GM23338 (cell line): Measurements from ENCODE around the gene MYL6. TPM values are rescaled to one million over a fixed set of nuclear protein-coding genes. Genes with fewer than 3 reads are reported as not detected.

Experiments used
- ATAC-seq: fragments of 200-7000 bp; cut with Tn5 transposase; 3 replicates; pipeline ENCODE4 v1.9.1; 2020
- DNase-seq: peaks from one replicate; pipeline ENCODE4 v3.0.0-alpha.2; 2015; ENCODE audit warnings: low spot score
- H2AFZ ChIP-seq: fragments of 200-600 bp; sonication (generic); 2 replicates; pipeline ENCODE4 v1.8.0; 2016; ENCODE audit warnings: antibody characterized with exemption, mild to moderate bottlenecking, moderate library complexity
- H3F3A ChIP-seq: fragments of 200-600 bp; sonication (generic); replicated peaks from 2 replicates; pipeline ENCODE4 v1.8.0; 2017; ENCODE audit warnings: antibody characterized with exemption, mixed run types, low read depth
- H3K27ac ChIP-seq: fragments of 200-600 bp; sonication (generic); 2 replicates; pipeline ENCODE4 v1.6.1; 2016; ENCODE audit warnings: low read depth
- H3K27me3 ChIP-seq: fragments of 200-600 bp; sonication (generic); 2 replicates; pipeline ENCODE4 v1.8.0; 2016; ENCODE audit warnings: mild to moderate bottlenecking, mixed run types, moderate library complexity; ENCODE audit not compliant: insufficient read depth
- H3K36me3 ChIP-seq: fragments of 200-600 bp; sonication (generic); 2 replicates; pipeline ENCODE4 v1.8.0; 2016; ENCODE audit warnings: mild to moderate bottlenecking; ENCODE audit not compliant: insufficient read depth
- H3K4me1 ChIP-seq: fragments of 200-600 bp; sonication (generic); 2 replicates; pipeline ENCODE4 v1.8.0; 2016; ENCODE audit warnings: mild to moderate bottlenecking, moderate library complexity; ENCODE audit not compliant: insufficient read depth
- H3K4me2 ChIP-seq: fragments of 200-600 bp; sonication (generic); 2 replicates; pipeline ENCODE4 v1.7.1; 2017; ENCODE audit warnings: mixed run types
- H3K4me3 ChIP-seq: fragments of 200-600 bp; sonication (generic); 2 replicates; pipeline ENCODE4 v1.6.1; 2016; ENCODE audit warnings: mixed run types
- H3K79me2 ChIP-seq: fragments of 200-600 bp; sonication (generic); replicated peaks from 2 replicates; pipeline ENCODE4 v1.8.0; 2017; ENCODE audit warnings: mild to moderate bottlenecking; ENCODE audit not compliant: insufficient read depth
- H3K9me2 ChIP-seq: fragments of 200-600 bp; sonication (generic); 2 replicates; pipeline ENCODE4 v1.8.0; 2017; ENCODE audit not compliant: insufficient read depth
- H4K20me1 ChIP-seq: fragments of 200-600 bp; sonication (generic); replicated peaks from 2 replicates; pipeline ENCODE4 v1.8.0; 2017; ENCODE audit warnings: mild to moderate bottlenecking; ENCODE audit not compliant: insufficient read depth
- H3K27ac Mint-ChIP-seq: 2 replicates; pipeline ENCODE4 v1.8.0; 2020; ENCODE audit warnings: inconsistent platforms, mild to moderate bottlenecking, moderate library complexity, mixed read lengths
- H3K27me3 Mint-ChIP-seq: 3 replicates; pipeline ENCODE4 v1.8.0; 2022; ENCODE audit warnings: low read depth, mild to moderate bottlenecking, moderate library complexity, mixed read lengths, inconsistent platforms; ENCODE audit not compliant: insufficient read depth, poor library complexity
- H3K36me3 Mint-ChIP-seq: 3 replicates; pipeline ENCODE4 v1.8.0; 2021; ENCODE audit warnings: low read depth, mild to moderate bottlenecking, inconsistent platforms, moderate library complexity, mixed read lengths
- H3K4me1 Mint-ChIP-seq: 3 replicates; pipeline ENCODE4 v1.8.0; 2020; ENCODE audit warnings: mild to moderate bottlenecking, inconsistent platforms, mixed read lengths
- H3K4me3 Mint-ChIP-seq: 3 replicates; pipeline ENCODE4 v1.8.0; 2021; ENCODE audit warnings: moderate library complexity, mild to moderate bottlenecking, inconsistent platforms, mixed read lengths
- H3K9me3 Mint-ChIP-seq: 3 replicates; pipeline ENCODE4 v1.8.0; 2020; ENCODE audit warnings: moderate library complexity, mild to moderate bottlenecking, inconsistent platforms, mixed read lengths
- CREB1 ChIP-seq: fragments of 250-450 bp; sonication (Bioruptor Pico); IDR thresholded peaks from 2 replicates; pipeline ENCODE4 v1.5.0; 2020; ENCODE audit warnings: low read depth, mild to moderate bottlenecking, moderate library complexity
- CTCF ChIP-seq, 2 experiments: fragments of 200-600 bp in 1 of 2; sonication (generic) in 1 of 2; conservative IDR thresholded peaks; 2 replicates each; pipeline versions ENCODE4 v1.5.1 to v1.6.1; 2016 to 2017; ENCODE audit warnings: antibody characterized with exemption in 2 of 2, low read depth in 2 of 2, mild to moderate bottlenecking in 2 of 2, moderate library complexity in 1 of 2
- EZH2 ChIP-seq: fragments of 200-600 bp; sonication (generic); IDR thresholded peaks from one replicate; pipeline ENCODE4 v1.8.0; 2017; ENCODE audit warnings: antibody characterized with exemption, mild to moderate bottlenecking, low read depth; ENCODE audit not compliant: unreplicated experiment
- EZH2phosphoT487 ChIP-seq: fragments of 200-600 bp; sonication (generic); IDR thresholded peaks from one replicate; pipeline ENCODE4 v1.8.1; 2018; ENCODE audit warnings: antibody characterized with exemption; ENCODE audit not compliant: unreplicated experiment
- JUNB ChIP-seq: IDR thresholded peaks from one replicate; pipeline ENCODE4 v1.6.1; 2016; ENCODE audit warnings: antibody characterized with exemption; ENCODE audit not compliant: unreplicated experiment
- NANOG ChIP-seq: IDR thresholded peaks from 2 replicates; pipeline ENCODE4 v1.6.1; 2016; ENCODE audit warnings: antibody characterized with exemption, borderline replicate concordance
- POLR2AphosphoS5 ChIP-seq: IDR thresholded peaks from 2 replicates; pipeline ENCODE4 v1.6.1; 2016; ENCODE audit warnings: antibody characterized with exemption, low read depth
- STAT1 ChIP-seq: IDR thresholded peaks from one replicate; pipeline ENCODE4 v1.6.1; 2016; ENCODE audit warnings: antibody characterized with exemption; ENCODE audit not compliant: unreplicated experiment
- ZNF114 ChIP-seq: fragments of 250-450 bp; sonication (Bioruptor Pico); IDR thresholded peaks from 2 replicates; pipeline ENCODE4 v1.5.0; 2020; ENCODE audit warnings: mild to moderate bottlenecking, moderate library complexity
- ZNF331 ChIP-seq: fragments of 250-450 bp; sonication (Bioruptor Pico); IDR thresholded peaks from 2 replicates; pipeline ENCODE4 v1.5.0; 2020; ENCODE audit warnings: low read depth, mild to moderate bottlenecking, moderate library complexity
- polyA plus RNA-seq: library from polyadenylated mRNA; unstranded; fragments of >200 nt; fragmentation: Nextera tagmentation; extraction: Ambion mirVana; gene quantifications from 2 replicates; pipeline ENCODE4 v1.2.1, GENCODE V29; 2016
- total RNA-seq: library from RNA; depleted of rRNA; stranded (reverse); fragments of >200 nt; shearing (Covaris generic); gene quantifications from 2 replicates; pipeline ENCODE4 v1.2.3, GENCODE V29; 2014
- TF ChIP-seq, protein P1 (sequence below): IDR thresholded peaks from one replicate; pipeline ENCODE4 v1.6.1; 2018; ENCODE audit warnings: antibody characterized with exemption; ENCODE audit not compliant: unreplicated experiment
- TF ChIP-seq, protein P2 (sequence below): IDR thresholded peaks from 2 replicates; pipeline ENCODE4 v1.6.1; 2016; ENCODE audit warnings: antibody characterized with exemption
- TF ChIP-seq, protein P3 (sequence below): fragments of 250-450 bp; sonication (Bioruptor Pico); IDR thresholded peaks from 2 replicates; pipeline ENCODE4 v1.5.0; 2020; ENCODE audit warnings: mild to moderate bottlenecking, moderate library complexity

The MYL6 gene
- total and polyA plus RNA-seq, 2 experiments from 2014 or later: 1,092 to 1,545 TPM

GRCh38 chr12:56152756-56153677 is 5.1 kb upstream of the MYL6 start:
- Histone ChIP-seq H3K9me2 (no peaks in the 10 kb centered on the region), H3K4me1 (peaks cover 22% of the 10 kb centered on the region), H3K79me2 (peaks cover 13% of the 10 kb centered on the region; the same call in 1 of the 2 replicates), H3K4me3 (peak overlapping the region; percentile 90), H4K20me1 (no peaks in the 10 kb centered on the region), H2AFZ (peak overlapping the region; percentile 88; the same call in 1 of the 2 replicates), H3K27me3 (no peaks in the 10 kb centered on the region), H3K36me3 (0 out of 2 replicates have a peak, but pooled peaks cover 2% of the 10 kb centered on the region), H3F3A (peaks cover 26% of the 10 kb centered on the region), H3K27ac (peak overlapping the region; percentile 45; the same call in 1 of the 2 replicates), H3K4me2 (peak overlapping the region; percentile 89)
- Mint-ChIP-seq H3K4me3 (peak overlapping the region; percentile 96), H3K9me3 (no peaks in the 10 kb centered on the region; the same call in 1 of the 3 replicates), H3K27me3 (peaks cover 21% of the 10 kb centered on the region), H3K4me1 (peaks cover 26% of the 10 kb centered on the region), H3K36me3 (peaks cover 22% of the 10 kb centered on the region), H3K27ac (peak overlapping the region; percentile 98)
- TF ChIP-seq EZH2phosphoT487 (no peak), NANOG (no peak), JUNB (no peak), POLR2AphosphoS5 (no peak), EZH2 (no peak), ZNF114 (CRISPR knock-in tag) (no peak), CREB1 (no peak), STAT1 (no peak), CTCF (conservative IDR thresholded peaks at IDR 0.05; ENCODE audit: low read depth in 2 of 2) (no peak), ZNF331 (CRISPR knock-in tag) (no peak)
- TF ChIP-seq, protein P1, sequence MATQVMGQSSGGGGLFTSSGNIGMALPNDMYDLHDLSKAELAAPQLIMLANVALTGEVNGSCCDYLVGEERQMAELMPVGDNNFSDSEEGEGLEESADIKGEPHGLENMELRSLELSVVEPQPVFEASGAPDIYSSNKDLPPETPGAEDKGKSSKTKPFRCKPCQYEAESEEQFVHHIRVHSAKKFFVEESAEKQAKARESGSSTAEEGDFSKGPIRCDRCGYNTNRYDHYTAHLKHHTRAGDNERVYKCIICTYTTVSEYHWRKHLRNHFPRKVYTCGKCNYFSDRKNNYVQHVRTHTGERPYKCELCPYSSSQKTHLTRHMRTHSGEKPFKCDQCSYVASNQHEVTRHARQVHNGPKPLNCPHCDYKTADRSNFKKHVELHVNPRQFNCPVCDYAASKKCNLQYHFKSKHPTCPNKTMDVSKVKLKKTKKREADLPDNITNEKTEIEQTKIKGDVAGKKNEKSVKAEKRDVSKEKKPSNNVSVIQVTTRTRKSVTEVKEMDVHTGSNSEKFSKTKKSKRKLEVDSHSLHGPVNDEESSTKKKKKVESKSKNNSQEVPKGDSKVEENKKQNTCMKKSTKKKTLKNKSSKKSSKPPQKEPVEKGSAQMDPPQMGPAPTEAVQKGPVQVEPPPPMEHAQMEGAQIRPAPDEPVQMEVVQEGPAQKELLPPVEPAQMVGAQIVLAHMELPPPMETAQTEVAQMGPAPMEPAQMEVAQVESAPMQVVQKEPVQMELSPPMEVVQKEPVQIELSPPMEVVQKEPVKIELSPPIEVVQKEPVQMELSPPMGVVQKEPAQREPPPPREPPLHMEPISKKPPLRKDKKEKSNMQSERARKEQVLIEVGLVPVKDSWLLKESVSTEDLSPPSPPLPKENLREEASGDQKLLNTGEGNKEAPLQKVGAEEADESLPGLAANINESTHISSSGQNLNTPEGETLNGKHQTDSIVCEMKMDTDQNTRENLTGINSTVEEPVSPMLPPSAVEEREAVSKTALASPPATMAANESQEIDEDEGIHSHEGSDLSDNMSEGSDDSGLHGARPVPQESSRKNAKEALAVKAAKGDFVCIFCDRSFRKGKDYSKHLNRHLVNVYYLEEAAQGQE: no peak
- TF ChIP-seq, protein P2, sequence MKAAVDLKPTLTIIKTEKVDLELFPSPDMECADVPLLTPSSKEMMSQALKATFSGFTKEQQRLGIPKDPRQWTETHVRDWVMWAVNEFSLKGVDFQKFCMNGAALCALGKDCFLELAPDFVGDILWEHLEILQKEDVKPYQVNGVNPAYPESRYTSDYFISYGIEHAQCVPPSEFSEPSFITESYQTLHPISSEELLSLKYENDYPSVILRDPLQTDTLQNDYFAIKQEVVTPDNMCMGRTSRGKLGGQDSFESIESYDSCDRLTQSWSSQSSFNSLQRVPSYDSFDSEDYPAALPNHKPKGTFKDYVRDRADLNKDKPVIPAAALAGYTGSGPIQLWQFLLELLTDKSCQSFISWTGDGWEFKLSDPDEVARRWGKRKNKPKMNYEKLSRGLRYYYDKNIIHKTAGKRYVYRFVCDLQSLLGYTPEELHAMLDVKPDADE: no peak
- TF ChIP-seq, protein P3, sequence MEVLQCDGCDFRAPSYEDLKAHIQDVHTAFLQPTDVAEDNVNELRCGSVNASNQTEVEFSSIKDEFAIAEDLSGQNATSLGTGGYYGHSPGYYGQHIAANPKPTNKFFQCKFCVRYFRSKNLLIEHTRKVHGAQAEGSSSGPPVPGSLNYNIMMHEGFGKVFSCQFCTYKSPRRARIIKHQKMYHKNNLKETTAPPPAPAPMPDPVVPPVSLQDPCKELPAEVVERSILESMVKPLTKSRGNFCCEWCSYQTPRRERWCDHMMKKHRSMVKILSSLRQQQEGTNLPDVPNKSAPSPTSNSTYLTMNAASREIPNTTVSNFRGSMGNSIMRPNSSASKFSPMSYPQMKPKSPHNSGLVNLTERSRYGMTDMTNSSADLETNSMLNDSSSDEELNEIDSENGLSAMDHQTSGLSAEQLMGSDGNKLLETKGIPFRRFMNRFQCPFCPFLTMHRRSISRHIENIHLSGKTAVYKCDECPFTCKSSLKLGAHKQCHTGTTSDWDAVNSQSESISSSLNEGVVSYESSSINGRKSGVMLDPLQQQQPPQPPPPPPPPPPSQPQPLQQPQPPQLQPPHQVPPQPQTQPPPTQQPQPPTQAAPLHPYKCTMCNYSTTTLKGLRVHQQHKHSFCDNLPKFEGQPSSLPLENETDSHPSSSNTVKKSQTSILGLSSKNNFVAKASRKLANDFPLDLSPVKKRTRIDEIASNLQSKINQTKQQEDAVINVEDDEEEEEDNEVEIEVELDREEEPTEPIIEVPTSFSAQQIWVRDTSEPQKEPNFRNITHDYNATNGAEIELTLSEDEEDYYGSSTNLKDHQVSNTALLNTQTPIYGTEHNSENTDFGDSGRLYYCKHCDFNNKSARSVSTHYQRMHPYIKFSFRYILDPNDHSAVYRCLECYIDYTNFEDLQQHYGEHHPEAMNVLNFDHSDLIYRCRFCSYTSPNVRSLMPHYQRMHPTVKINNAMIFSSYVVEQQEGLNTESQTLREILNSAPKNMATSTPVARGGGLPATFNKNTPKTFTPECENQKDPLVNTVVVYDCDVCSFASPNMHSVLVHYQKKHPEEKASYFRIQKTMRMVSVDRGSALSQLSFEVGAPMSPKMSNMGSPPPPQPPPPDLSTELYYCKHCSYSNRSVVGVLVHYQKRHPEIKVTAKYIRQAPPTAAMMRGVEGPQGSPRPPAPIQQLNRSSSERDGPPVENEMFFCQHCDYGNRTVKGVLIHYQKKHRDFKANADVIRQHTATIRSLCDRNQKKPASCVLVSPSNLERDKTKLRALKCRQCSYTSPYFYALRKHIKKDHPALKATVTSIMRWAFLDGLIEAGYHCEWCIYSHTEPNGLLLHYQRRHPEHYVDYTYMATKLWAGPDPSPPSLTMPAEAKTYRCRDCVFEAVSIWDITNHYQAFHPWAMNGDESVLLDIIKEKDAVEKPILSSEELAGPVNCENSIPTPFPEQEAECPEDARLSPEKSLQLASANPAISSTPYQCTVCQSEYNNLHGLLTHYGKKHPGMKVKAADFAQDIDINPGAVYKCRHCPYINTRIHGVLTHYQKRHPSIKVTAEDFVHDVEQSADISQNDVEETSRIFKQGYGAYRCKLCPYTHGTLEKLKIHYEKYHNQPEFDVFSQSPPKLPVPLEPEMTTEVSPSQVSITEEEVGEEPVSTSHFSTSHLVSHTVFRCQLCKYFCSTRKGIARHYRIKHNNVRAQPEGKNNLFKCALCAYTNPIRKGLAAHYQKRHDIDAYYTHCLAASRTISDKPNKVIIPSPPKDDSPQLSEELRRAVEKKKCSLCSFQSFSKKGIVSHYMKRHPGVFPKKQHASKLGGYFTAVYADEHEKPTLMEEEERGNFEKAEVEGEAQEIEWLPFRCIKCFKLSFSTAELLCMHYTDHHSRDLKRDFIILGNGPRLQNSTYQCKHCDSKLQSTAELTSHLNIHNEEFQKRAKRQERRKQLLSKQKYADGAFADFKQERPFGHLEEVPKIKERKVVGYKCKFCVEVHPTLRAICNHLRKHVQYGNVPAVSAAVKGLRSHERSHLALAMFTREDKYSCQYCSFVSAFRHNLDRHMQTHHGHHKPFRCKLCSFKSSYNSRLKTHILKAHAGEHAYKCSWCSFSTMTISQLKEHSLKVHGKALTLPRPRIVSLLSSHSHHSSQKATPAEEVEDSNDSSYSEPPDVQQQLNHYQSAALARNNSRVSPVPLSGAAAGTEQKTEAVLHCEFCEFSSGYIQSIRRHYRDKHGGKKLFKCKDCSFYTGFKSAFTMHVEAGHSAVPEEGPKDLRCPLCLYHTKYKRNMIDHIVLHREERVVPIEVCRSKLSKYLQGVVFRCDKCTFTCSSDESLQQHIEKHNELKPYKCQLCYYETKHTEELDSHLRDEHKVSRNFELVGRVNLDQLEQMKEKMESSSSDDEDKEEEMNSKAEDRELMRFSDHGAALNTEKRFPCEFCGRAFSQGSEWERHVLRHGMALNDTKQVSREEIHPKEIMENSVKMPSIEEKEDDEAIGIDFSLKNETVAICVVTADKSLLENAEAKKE (CRISPR knock-in tag): no peak
- DNase-seq (no peak), ATAC-seq (no peak; the same call in 2 of the 3 replicates)
